Subcutaneous adipose tissue (tissue), 4 donors: ENCODE measurements around the gene PLEKHG2. TPM values are rescaled to one million over a fixed set of nuclear protein-coding genes. Genes with fewer than 3 reads are reported as not detected.

ENCODE experiments used
- total RNA-seq, 4 donors: library from RNA; depleted of rRNA; stranded (reverse); fragments of >200 nt; gene quantifications; one replicate each; pipeline ENCODE4 v1.1.0, GENCODE V29; 2016
- TF ChIP-seq, protein P1 (sequence below): fragments of 450-650 bp; IDR thresholded peaks from one replicate; pipeline ENCODE4 v1.5.1; 2016; ENCODE audit warnings: low read depth, mild to moderate bottlenecking, control low read depth, antibody characterized with exemption, moderate library complexity

The PLEKHG2 gene
- total RNA-seq, 4 donors from 2014 or later: 7.9 to 19.4 (median 10.0) TPM

DNA sequence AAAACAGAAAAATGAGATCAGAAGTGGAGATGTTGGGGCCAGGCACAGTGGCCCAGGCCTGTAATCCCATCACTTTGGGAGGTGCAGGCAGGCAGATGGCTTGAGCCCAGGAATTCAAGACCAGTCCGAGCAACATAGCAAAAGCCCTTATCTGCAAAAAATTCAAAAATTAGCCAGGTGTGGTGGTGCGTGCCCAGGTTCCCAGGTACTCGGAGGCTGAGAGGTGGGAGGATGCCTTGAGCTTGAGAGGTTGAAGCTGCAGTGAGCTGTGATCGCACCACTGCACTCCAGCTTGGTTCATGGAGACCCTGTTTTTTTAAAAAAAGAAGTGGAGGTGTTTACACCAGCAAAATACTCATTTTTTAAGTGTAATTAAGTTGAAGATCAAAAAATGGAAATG is 12.4 kb upstream of the PLEKHG2 start:
- TF ChIP-seq, protein P1, sequence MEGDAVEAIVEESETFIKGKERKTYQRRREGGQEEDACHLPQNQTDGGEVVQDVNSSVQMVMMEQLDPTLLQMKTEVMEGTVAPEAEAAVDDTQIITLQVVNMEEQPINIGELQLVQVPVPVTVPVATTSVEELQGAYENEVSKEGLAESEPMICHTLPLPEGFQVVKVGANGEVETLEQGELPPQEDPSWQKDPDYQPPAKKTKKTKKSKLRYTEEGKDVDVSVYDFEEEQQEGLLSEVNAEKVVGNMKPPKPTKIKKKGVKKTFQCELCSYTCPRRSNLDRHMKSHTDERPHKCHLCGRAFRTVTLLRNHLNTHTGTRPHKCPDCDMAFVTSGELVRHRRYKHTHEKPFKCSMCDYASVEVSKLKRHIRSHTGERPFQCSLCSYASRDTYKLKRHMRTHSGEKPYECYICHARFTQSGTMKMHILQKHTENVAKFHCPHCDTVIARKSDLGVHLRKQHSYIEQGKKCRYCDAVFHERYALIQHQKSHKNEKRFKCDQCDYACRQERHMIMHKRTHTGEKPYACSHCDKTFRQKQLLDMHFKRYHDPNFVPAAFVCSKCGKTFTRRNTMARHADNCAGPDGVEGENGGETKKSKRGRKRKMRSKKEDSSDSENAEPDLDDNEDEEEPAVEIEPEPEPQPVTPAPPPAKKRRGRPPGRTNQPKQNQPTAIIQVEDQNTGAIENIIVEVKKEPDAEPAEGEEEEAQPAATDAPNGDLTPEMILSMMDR: no peak

DNA sequence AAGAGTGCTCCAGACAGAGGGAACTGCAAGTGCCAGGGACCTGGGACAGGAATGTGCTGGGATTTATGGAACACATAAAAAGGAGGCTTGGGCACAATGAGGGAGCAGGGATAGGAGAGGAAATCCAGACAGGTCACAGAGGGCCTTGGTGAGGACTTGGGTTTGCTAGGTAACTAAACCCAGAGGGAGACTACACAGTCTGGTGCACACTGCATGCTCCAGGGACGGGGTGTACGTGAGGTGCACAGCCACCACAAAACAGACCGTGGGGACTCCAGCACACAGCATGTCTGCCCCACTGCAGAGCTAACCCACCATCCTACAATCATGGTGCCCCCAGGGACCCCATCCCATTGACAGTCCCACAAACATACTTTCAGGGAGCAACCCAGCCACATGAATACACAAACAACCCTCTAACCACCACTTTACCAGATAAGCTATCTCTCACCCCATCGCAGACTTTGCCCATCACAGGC is 11.4 kb upstream of the PLEKHG2 start:
- TF ChIP-seq, protein P1: no peak

GRCh38 chr19:39401549-39402345 is 10.7 kb upstream of the PLEKHG2 start:
- TF ChIP-seq, protein P1: no peak

- TF ChIP-seq, protein P1: no peak
Observed at GRCh38 chr19:39402346-39403300, 9.8 kb upstream of the PLEKHG2 start.

DNA sequence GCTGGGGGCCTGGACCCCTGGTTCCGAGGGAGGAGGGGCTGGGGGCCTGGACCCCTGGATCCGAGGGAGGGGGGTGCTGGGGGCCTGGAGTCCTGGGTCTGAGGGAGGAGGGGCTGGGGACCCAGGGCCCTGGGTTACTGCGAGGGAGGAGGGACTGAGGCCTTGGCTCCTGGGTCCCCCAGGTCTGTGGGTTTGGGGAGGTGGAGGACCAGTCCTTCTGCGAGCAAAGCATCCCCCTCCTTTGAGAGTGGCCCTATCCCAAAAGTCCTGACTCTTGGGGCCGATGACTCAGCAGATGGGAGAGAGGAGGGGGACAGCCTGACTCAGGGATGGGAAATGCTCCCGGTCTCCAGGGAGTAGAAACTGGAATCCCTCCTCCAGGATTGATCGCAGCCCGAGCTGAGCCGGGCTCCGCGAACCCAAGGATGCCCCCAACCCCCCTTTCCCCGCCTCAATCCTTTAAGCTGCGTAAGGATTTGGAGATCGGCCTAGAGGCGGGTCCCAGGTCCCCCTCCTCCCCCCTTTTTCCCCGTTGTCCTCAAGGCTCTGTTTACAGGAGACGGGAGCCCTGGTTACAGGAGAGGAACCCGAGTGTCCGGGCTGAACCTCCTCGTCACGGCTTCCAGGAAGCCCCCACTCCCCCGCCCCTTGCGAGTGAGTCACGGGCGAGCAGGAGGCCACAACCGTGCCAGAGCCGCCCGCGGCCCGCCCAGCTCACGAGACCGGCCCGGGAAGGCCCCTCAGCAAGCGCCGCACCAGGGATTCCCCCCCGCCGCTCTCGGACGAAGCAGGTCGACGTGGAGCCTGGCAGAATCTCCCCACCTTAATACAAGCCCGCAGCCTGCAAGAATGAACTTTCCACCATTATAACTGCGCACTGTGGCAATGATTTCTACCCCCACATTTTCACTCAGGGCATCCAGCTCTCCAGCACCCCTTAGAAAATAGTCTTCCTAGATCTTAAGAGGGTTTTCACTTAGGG is 8.8 kb upstream of the PLEKHG2 start:
- TF ChIP-seq, protein P1: no peak

DNA sequence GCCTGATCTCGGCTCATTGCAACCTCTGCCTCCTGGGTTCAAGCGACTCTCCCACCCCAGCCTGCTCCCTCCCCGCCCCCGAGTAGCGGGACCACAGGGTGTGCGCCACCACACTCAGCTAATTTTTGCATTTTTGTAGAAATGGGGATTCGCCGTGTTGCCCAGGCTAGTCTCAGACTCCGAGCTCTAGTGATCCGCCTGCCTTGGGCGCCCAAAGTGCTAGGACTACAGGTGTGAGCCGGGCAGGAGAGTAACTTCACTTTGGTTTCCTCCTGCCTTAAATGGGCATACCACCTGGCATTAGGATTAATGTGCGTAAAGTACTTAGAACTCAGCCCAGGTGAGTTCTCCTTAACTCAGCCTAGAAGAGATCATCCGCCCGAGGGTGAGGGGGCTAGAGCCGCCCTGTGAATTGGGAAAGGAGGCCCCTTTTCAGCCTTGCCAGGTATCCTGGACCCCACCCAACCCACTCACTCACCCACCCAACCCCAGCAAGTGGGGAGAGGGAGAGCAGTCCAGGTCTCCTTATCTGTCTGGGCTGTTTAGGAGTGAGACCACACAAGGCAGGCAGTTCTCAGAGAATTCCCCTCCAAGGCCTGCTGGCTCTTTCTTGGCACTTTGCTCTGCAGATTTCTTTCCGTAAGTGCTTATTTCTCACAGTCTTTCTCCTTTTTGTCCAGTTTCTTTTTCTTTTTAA is 7.1 kb upstream of the PLEKHG2 start:
- TF ChIP-seq, protein P1: no peak
